Stimulated activated CD8-positive, alpha-beta memory T cell treated with anti-CD3 and anti-CD28 coated beads, Interleukin-7, amount 100 ng/mL, for 1 hour (primary cell): ENCODE results near the gene KCNQ2.
A peak's percentile ranks its signal among the peaks of the same experiment; 100 is the strongest.

Source experiments
- DNase-seq, 2 donors: peaks; one replicate each; pipeline ENCODE4 v3.0.0-alpha.2; 2020; ENCODE audit warnings: low read depth in 2 of 2

The KCNQ2 gene

GRCh38 chr20:63454731-63455567 lies 17.5 kb downstream of the KCNQ2 start:
- DNase-seq, result no peak

DNA sequence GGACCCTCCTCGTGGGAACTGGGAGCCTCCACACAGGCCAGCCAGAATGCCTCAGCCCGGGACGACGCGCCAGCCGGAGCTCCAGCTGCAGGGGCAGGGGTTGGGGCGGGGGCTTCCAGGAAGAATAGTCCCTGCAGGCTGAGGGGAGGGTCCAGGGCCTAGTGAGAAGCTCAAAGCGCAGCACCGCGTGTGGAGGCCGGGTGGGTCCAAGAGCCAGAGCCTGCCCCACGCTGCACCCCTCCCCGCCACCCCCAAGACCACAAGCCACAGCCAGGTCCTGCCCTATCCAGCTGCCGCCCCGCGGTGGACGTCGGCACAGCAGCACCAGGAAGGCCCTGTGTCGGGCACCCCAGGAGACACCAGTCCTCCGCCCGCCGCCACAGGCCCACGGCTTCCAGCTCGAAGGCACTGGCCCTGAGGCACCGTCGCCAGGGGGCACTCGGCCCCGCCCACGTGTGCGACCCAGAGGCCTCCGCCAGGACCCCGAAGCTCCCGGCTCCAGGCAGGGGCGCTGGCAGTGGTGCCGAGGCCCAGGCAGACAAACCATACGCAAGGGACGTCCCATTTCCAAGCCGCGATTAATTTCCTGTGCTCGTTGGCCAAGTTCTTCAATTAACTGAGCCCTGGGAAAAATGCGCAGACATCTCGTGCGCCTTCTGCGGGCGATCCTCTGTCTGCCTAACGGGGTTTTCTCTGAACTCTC lies 19.5 kb downstream of the KCNQ2 start:
- no peak for DNase-seq

- no peak for DNase-seq
Observed at GRCh38 chr20:63452341-63452740, 20.1 kb downstream of the KCNQ2 start.

GRCh38 chr20:63451821-63452220 lies 20.6 kb downstream of the KCNQ2 start:
- DNase-seq, result no peak

DNA sequence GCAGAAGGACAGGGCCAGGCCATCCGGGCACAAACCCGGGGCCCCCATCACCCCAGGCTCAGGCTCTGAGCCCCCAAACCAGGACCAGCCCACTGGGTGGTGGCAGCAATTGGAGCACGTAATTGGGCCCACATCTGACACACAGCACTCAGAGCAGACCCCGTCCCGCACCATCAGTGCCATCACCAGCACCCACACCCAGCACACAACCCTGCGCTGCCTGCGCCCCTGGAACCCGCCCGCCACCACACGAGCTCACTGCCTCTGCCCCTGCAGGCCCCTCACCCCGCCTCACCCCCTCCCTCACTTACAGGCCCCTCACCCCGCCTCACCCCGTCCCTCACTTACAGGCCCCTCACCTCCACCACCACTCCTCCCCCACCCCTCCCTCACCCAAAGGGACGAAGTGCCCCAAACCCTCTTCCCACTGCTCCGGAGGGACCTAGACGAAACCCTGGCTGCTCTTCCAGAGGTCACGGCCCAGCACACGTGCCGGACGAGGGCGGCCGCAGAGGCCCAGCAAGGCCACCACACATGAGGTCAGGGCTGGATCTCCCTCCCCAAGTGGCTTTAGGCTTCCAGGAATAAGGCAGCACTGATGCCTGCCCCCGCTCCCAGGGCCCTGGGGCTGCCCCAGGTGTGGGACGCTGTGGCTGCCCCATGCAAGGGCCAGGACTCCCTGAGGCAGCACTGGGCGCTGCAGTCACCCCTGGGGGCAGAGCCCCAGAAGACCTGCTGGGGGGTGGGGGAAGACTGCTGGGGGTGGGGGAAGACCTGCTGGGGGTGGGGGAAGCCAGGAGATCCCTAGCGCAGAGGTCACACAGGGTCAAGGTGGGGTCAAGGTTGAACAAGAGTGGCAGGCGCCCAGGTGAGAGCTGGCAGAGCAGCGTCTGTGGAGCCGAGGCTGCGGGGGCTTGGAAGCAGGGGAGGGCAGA lies 22.4 kb downstream of the KCNQ2 start:
- no peak for DNase-seq

GRCh38 chr20:63449025-63449424 lies 23.4 kb downstream of the KCNQ2 start:
- no peak for DNase-seq

DNA sequence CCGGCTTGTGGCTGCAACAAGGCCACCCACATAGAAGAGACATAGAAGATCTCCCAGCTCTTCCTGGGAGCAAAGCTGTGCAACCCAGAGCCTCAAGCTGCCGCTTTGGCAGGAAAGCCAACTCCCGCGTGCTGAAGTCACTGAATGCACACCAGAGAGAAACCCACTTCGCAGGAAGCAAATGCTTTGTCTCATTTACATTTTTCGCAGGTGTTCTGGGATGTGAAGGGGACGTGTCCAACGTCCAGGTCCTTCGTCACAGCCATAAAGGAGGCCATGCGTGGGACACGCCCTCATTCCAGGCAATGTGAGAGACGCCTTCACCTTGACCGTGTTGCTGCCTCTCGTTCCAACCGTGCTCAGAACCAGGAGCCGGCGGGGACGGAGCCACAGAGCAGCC lies 24.4 kb downstream of the KCNQ2 start:
- no peak for DNase-seq

DNA sequence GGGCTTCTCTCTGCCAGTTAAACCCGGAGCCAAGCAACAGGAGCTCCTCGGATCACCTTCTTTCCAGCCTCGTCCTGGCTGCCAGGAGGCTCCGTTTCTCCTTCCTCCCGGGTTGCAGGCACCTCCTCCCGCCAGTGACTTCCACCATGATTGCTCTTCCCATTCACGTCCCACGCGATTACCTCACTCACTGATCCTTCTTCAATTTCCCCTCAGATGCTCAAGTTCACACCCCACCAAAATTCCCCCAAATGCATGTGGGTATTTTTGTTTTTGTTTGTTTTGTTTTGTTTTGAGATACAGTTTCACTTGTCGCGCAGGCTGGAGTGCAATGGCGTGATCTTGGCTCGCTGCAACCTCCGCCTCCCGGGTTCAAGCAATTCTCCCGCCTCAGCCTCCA lies 25.1 kb downstream of the KCNQ2 start:
- DNase-seq, result no peak

GRCh38 chr20:63446216-63447024 lies 26.0 kb downstream of the KCNQ2 start:
- no peak for DNase-seq

DNA sequence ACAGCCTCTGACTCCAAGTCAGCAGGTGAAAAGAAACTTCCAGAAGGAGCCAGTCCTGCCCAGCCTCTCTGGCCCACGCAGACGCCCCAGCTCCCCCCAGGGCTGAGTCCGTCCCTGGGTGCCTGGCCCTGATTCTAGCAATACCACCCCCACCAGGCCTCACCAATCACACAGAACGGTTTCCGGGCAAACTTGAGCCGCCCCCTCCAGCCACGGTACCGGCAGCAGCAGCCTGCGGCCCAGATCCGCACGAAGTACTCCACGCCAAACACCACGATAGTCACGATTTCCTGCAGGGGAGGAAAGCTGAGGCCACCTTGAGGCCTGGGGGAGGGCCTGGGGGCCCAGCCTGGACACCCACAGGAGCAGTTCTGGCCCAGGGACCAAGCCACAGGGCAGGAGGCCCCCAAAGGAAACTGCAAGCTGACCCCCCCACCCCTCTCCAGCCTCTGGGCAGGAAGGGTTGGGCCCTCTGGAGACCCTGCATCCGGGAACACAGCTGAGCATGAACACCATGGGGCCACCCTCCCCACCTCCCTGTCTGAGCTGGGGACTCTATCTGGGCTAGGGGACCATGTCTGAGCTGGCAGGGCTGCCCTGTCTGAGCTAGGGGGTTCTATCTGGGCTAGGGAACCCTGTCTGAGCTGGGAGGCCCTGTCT lies 27.2 kb downstream of the KCNQ2 start:
- DNase-seq, result no peak

DNA sequence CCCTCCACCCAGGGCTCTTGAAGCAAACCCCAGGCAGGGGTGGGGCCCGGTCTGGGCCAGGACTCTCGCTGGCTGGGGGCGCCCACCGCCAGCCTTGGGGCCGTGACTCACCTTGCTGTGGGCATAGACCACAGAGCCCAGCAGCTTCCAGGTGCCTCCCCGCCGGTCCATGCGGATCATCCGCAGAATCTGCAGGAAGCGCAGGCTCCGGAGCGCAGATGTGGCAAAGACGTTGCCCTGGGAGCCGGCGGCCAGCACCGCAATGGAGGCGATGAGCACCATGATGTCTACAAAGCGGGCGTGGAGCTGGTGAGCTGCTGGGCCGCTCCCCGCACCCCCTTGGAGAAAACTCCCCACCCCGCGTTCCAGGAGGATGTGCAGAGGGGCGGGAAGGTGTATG lies 27.9 kb downstream of the KCNQ2 start:
- no peak for DNase-seq

GRCh38 chr20:63443606-63444395 lies 28.7 kb downstream of the KCNQ2 start:
- no peak for DNase-seq

DNA sequence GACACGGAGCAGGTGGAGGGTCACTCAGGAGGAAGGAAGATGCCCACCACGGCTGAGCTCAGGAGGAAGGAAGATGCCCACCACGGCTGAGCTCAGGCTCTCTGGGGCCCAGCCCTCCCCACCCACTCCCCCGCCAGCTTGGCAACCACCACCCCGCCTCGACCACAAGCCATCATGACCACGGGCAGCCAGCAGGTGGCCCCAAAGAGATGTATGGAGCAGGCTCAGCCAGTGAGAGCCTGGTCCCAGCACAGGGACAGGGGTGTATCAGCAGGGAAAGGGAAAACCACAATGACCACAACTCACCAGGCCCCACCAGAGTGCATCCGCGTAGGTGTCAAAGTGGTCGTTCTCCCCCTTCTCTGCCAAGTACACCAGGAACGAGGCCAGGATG lies 30.4 kb downstream of the KCNQ2 start:
- peak; percentile 25 to 33 for DNase-seq

DNA sequence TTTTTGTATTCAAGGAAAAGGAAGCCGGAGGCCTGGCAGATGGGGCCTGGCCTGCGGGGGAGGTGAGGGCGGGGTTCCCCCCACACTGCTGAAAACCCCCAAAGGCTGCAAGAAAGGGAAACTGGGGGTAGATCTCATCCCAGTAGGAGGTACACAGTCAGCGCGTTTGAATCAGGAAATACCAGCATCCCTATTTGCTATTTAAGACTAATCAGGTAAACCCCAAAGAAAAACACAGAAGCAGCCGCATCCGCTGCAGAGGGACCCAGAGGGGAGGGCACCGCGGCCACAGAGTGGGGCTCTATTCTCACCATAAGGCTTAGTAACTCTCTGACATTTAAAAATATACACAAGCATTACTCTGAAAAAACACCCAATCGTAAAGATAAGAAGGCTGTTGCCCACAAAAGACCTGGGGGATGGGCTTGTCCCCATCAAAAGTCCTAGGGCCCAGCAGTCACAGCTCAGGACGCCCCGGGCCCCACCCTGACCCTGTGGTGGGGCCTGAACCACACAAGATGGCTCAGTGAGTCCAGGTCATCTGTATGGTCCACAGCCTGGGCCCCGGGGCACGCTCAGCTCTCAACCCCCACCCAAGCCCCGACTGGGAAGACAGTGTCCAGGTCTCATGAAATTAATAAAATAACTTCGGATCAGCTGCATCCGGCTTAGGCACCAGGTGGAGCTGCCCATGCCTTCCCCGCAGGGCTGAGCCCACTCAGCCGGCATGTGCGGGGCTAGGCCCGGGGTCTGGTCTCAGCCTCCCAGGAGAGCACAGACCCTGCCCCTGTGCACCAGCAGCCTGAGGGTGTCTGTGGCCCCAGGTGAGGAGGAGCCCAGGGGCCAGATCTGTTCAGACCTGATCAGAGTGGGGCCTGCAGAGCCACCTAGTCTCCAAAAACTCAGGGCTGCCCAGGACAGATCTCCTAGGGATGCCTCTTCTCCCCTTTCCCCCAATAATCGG lies 31.0 kb downstream of the KCNQ2 start:
- DNase-seq, result no peak

GRCh38 chr20:63440366-63440955 lies 32.0 kb downstream of the KCNQ2 start:
- no peak for DNase-seq

DNA sequence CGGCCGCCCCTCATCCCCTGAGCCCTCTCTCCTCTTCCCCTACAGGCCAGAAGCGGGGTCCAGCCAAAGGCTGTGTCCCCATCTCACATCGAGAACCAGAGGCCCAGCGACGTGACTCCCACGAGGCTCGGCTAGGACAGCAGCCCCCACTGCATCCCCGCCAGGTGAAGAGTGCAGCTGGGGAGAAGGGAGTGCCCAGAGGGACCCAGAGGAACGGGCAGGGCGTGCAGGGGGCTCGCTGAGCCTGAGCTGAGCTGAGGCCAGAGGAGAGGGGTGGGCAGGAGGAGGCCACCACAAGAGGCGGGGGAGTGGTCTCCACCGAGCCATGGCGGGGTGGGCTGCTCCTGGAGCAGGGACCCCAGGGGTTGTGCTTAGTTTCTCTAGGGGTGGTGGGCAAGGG lies 32.6 kb downstream of the KCNQ2 start:
- no peak for DNase-seq

DNA sequence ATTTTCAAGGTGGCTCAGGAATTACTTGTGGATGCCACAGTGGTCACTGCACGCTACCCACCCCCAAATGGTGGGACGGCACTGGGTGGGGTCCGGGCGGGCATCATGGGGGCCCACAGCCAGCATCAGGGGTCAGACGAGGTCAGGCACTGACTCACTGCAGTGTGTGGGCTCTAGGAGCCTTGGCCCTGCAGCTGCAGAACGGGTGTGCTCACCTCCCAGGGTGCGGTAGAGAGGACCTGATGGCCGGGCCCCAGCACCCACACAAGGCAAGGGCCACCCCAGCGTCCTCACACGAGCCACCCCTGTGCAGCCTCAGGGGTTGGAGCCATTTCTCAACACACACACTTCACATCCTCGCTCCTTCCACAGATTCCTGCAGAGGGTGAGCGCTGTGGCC lies 34.3 kb downstream of the KCNQ2 start:
- DNase-seq, result no peak

GRCh38 chr20:63435552-63435951 lies 36.9 kb downstream of the KCNQ2 start:
- no peak for DNase-seq
